Stomach (tissue), 4 donors: ENCODE results near the gene MYH6.

ENCODE experiments used
- EP300 ChIP-seq: sonication (generic); formaldehyde crosslinking; IDR thresholded peaks from one replicate; pipeline ENCODE4 v1.6.1; 2017; ENCODE audit warnings: antibody characterized with exemption
- POLR2A ChIP-seq, 4 donors: fragments of 450-650 bp; IDR thresholded peaks; one replicate each; pipeline ENCODE4 v1.6.1; 2016; ENCODE audit warnings: antibody characterized with exemption in 4 of 4, control low read depth in 2 of 4, mild to moderate bottlenecking in 1 of 4, moderate library complexity in 1 of 4
- POLR2AphosphoS5 ChIP-seq, 3 donors: sonication (generic); formaldehyde crosslinking; IDR thresholded peaks; one replicate each; pipeline ENCODE4 v1.6.1; 2016; ENCODE audit warnings: antibody characterized with exemption in 3 of 3
- TF ChIP-seq, protein P1 (sequence below), 7 experiments: fragments of 450-650 bp in 4 of 7; fragments of 200-600 bp in 3 of 7; sonication (generic) in 3 of 7; IDR thresholded peaks; one replicate each; pipeline ENCODE4 v1.5.1; 2016 to 2019; ENCODE audit warnings: antibody characterized with exemption in 7 of 7, control low read depth in 2 of 7, mild to moderate bottlenecking in 1 of 7

DNA sequence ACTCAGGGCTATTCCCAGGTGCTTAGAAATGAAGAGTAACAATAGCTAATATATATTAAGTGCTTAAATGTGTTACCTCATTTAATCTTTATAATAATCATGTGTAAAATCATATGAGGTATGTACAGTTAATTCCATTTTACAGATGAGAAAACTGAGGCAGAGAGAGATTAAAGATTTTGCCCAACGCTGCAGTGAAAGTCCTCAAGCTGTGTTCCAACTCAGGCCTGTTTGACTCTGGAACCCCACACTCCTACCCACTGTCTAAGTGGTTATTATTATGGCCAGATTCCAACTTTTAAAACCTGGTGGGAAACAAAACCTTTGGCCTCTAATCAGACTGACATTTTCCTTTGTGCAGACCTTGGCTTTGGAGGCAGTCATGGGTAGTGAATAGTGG, 21.1 kb downstream of the MYH6 start:
- TF ChIP-seq, protein P1, sequence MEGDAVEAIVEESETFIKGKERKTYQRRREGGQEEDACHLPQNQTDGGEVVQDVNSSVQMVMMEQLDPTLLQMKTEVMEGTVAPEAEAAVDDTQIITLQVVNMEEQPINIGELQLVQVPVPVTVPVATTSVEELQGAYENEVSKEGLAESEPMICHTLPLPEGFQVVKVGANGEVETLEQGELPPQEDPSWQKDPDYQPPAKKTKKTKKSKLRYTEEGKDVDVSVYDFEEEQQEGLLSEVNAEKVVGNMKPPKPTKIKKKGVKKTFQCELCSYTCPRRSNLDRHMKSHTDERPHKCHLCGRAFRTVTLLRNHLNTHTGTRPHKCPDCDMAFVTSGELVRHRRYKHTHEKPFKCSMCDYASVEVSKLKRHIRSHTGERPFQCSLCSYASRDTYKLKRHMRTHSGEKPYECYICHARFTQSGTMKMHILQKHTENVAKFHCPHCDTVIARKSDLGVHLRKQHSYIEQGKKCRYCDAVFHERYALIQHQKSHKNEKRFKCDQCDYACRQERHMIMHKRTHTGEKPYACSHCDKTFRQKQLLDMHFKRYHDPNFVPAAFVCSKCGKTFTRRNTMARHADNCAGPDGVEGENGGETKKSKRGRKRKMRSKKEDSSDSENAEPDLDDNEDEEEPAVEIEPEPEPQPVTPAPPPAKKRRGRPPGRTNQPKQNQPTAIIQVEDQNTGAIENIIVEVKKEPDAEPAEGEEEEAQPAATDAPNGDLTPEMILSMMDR (IDR thresholded peaks at IDR 0.05) = no peak
- TF ChIP-seq EP300 = no peak
- TF ChIP-seq POLR2AphosphoS5 (IDR thresholded peaks at IDR 0.05) = no peak
- no peak for TF ChIP-seq POLR2A (IDR thresholded peaks at IDR 0.05)
